Astrocyte (in vitro differentiated cells and primary cell): Measurements from ENCODE around the gene PARP8. TPM values are rescaled to one million over a fixed set of nuclear protein-coding genes. Genes with fewer than 3 reads are reported as not detected.

ENCODE experiments used
- DNase-seq: peaks from one replicate; pipeline ENCODE4 v3.0.0-alpha.2; 2010; ENCODE audit warnings: low read depth
- FAIRE-seq: peaks from 2 replicates; lab custom pipeline; 2011; peaks lifted over from hg19 to GRCh38; lab: Jason Lieb, UNC
- H2AFZ ChIP-seq: 2 replicates; pipeline ENCODE4 v1.6.0; 2012; ENCODE audit warnings: low read depth, low read length, inconsistent platforms
- H3K27ac ChIP-seq: 2 replicates; pipeline ENCODE4 v1.5.1; 2011; ENCODE audit warnings: low read depth, low read length, inconsistent platforms
- H3K27me3 ChIP-seq: 2 replicates; pipeline ENCODE4 v1.6.0; 2011; ENCODE audit warnings: low read length, inconsistent platforms; ENCODE audit not compliant: insufficient read depth
- H3K36me3 ChIP-seq: 2 replicates; pipeline ENCODE4 v1.5.1; 2011; ENCODE audit warnings: low read length, inconsistent platforms; ENCODE audit not compliant: insufficient read depth
- H3K4me1 ChIP-seq: 2 replicates; pipeline ENCODE4 v1.5.1; 2011; ENCODE audit warnings: low read length, inconsistent platforms; ENCODE audit not compliant: insufficient read depth
- H3K4me2 ChIP-seq: 2 replicates; pipeline ENCODE4 v1.6.0; 2012; ENCODE audit warnings: low read length, inconsistent platforms
- H3K4me3 ChIP-seq: 2 replicates; pipeline ENCODE4 v1.5.1; 2011; ENCODE audit warnings: low read depth, mild to moderate bottlenecking, low read length, inconsistent platforms; ENCODE audit not compliant: insufficient read depth
- H3K79me2 ChIP-seq: 2 replicates; pipeline ENCODE4 v1.6.0; 2012; ENCODE audit warnings: mild to moderate bottlenecking, low read length, inconsistent platforms; ENCODE audit not compliant: insufficient read depth
- H3K9ac ChIP-seq: 2 replicates; pipeline ENCODE4 v1.6.0; 2012; ENCODE audit warnings: mild to moderate bottlenecking, low read length, inconsistent platforms
- H3K9me3 ChIP-seq: 2 replicates; pipeline ENCODE4 v1.5.1; 2012; ENCODE audit warnings: low read depth, mild to moderate bottlenecking, low read length, inconsistent platforms; ENCODE audit not compliant: insufficient read depth
- H4K20me1 ChIP-seq: 2 replicates; pipeline ENCODE4 v1.6.0; 2012; ENCODE audit warnings: low read length, inconsistent platforms; ENCODE audit not compliant: insufficient read depth
- H3K27ac Mint-ChIP-seq: one replicate; pipeline ENCODE4 v1.8.0; 2021; ENCODE audit warnings: mild to moderate bottlenecking, mixed read lengths; ENCODE audit not compliant: unreplicated experiment
- H3K27me3 Mint-ChIP-seq: one replicate; pipeline ENCODE4 v1.8.0; 2021; ENCODE audit warnings: low read depth, mixed read lengths; ENCODE audit not compliant: unreplicated experiment
- H3K36me3 Mint-ChIP-seq: one replicate; pipeline ENCODE4 v1.8.0; 2021; ENCODE audit warnings: low read depth, mixed read lengths; ENCODE audit not compliant: unreplicated experiment
- H3K4me1 Mint-ChIP-seq: one replicate; pipeline ENCODE4 v1.8.0; 2021; ENCODE audit warnings: low read depth, mixed read lengths; ENCODE audit not compliant: unreplicated experiment
- H3K4me3 Mint-ChIP-seq: one replicate; pipeline ENCODE4 v1.8.0; 2021; ENCODE audit warnings: mild to moderate bottlenecking, moderate library complexity, mixed read lengths; ENCODE audit not compliant: unreplicated experiment
- H3K9me3 Mint-ChIP-seq: one replicate; pipeline ENCODE4 v1.8.0; 2021; ENCODE audit warnings: mild to moderate bottlenecking, mixed read lengths; ENCODE audit not compliant: unreplicated experiment
- CTCF ChIP-seq: IDR thresholded peaks from 2 replicates; pipeline ENCODE4 v1.5.1; 2011; ENCODE audit warnings: low read depth, mild to moderate bottlenecking, inconsistent platforms, low read length, moderate library complexity; ENCODE audit not compliant: insufficient read depth
- EZH2 ChIP-seq: IDR thresholded peaks from 2 replicates; pipeline ENCODE4 v1.6.1; 2012; ENCODE audit warnings: mild to moderate bottlenecking, low read length, inconsistent platforms; ENCODE audit not compliant: insufficient read depth
- total RNA-seq: library from RNA; stranded (reverse); gene quantifications from 2 replicates; pipeline ENCODE4 v1.2.1, GENCODE V29; 2021

PARP8 gene
- total RNA-seq, 1 donor from 2014 or later = 36.1 TPM

DNA sequence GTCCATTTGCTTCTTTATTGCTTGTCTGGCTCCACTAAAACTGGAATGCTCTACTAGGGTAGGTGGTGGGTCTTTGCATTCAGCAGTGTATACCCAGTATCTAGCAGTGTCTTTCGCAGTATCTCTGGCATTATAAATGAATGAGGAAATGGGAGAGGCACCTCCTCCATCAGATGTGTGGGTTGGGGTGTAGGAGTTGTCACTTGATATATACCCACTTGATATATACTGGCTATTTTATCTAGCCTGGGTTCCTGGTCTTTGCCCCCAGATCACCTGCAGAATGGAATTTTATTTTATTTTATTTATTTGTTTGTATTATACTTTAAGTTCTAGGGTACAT, 208.5 kb downstream of the PARP8 start:
- Mint-ChIP-seq H3K4me3 (no peak overlapping the region), H3K36me3 (no peaks in the 10 kb centered on the region), H3K9me3 (no peaks in the 10 kb centered on the region), H3K4me1 (peaks cover 3% of the 10 kb centered on the region), H3K27ac (no peak overlapping the region), H3K27me3 (peaks cover 3% of the 10 kb centered on the region)
- H3K9me3 ChIP-seq = no peaks in the 10 kb centered on the region
- TF ChIP-seq CTCF (no peak), EZH2 (no peak)
- FAIRE-seq (no peak), DNase-seq (no peak)
- no peak overlapping the region for H3K27ac ChIP-seq
- H3K4me2 ChIP-seq = no peak overlapping the region
- no peaks in the 10 kb centered on the region for H3K36me3 ChIP-seq
- no peaks in the 10 kb centered on the region for H3K79me2 ChIP-seq
- H3K9ac ChIP-seq = no peak overlapping the region
- no peaks in the 10 kb centered on the region for H3K4me1 ChIP-seq
- H3K27me3 ChIP-seq = no peaks in the 10 kb centered on the region
- no peak overlapping the region for H2AFZ ChIP-seq
- H4K20me1 ChIP-seq = no peaks in the 10 kb centered on the region
- no peak overlapping the region for H3K4me3 ChIP-seq

- Mint-ChIP-seq H3K4me1 (peaks cover 3% of the 10 kb centered on the region), H3K36me3 (no peaks in the 10 kb centered on the region), H3K9me3 (peaks cover 2% of the 10 kb centered on the region), H3K4me3 (no peak overlapping the region), H3K27ac (no peak overlapping the region), H3K27me3 (peaks cover 3% of the 10 kb centered on the region)
- no peak overlapping the region for H2AFZ ChIP-seq
- no peak overlapping the region for H3K4me2 ChIP-seq
- no peak overlapping the region for H3K27ac ChIP-seq
- H3K27me3 ChIP-seq = no peaks in the 10 kb centered on the region
- no peak for TF ChIP-seq CTCF
- no peak for TF ChIP-seq EZH2
- no peak overlapping the region for H3K9ac ChIP-seq
- FAIRE-seq (no peak), DNase-seq (no peak)
- no peaks in the 10 kb centered on the region for H4K20me1 ChIP-seq
- H3K4me3 ChIP-seq = no peak overlapping the region
- H3K4me1 ChIP-seq = no peaks in the 10 kb centered on the region
- H3K36me3 ChIP-seq = no peaks in the 10 kb centered on the region
- H3K9me3 ChIP-seq = peaks cover 6% of the 10 kb centered on the region
- H3K79me2 ChIP-seq = no peaks in the 10 kb centered on the region
Measured at GRCh38 chr5:50878470-50878869, 212.0 kb downstream of the PARP8 start.

GRCh38 chr5:50881407-50881806, 215.0 kb downstream of the PARP8 start:
- Histone ChIP-seq H3K4me1 (no peaks in the 10 kb centered on the region), H3K27me3 (no peaks in the 10 kb centered on the region), H3K27ac (no peak overlapping the region), H3K36me3 (no peaks in the 10 kb centered on the region), H3K4me3 (no peak overlapping the region), H2AFZ (no peak overlapping the region), H4K20me1 (no peaks in the 10 kb centered on the region), H3K4me2 (no peak overlapping the region), H3K9me3 (peaks cover 6% of the 10 kb centered on the region), H3K9ac (no peak overlapping the region), H3K79me2 (no peaks in the 10 kb centered on the region)
- Mint-ChIP-seq H3K9me3 (peaks cover 2% of the 10 kb centered on the region), H3K4me1 (no peaks in the 10 kb centered on the region), H3K36me3 (no peaks in the 10 kb centered on the region), H3K27me3 (peaks cover 12% of the 10 kb centered on the region), H3K27ac (no peak overlapping the region), H3K4me3 (no peak overlapping the region)
- FAIRE-seq (no peak), DNase-seq (no peak)
- no peak for TF ChIP-seq CTCF
